ENCODE measurements around the gene ROCK2.

Gene ROCK2

GRCh38 chr2:11344342-11344955 is at the start of gene ROCK2:
TSS of gene ROCK2 (minus strand) at chr2:11344636. CDS start at chr2:11344136, 500 bp downstream.
- no peak for TF ChIP-seq CTCF (conservative IDR thresholded peaks at IDR 0.05; ENCODE audit: control insufficient read depth, insufficient read depth, low read depth, low read length)
- H3K4me3 ChIP-seq (ENCODE audit: control insufficient read depth, low read depth, low read length): peak within 1 kb of the TSS; percentile 92

GRCh38 chr2:11393711-11394236 is 49.3 kb upstream of the ROCK2 start:
- H3K4me3 ChIP-seq (ENCODE audit: control insufficient read depth, low read depth, low read length): no peak overlapping the region
- DNase-seq (ENCODE audit: low read depth): peak; percentile 54
- TF ChIP-seq CTCF (conservative IDR thresholded peaks at IDR 0.05; ENCODE audit: control insufficient read depth, insufficient read depth, low read depth, low read length): no peak

More at GRCh38 chr2:11344342-11344955, at the start of gene ROCK2:
- peak; percentile 74 for DNase-seq (ENCODE audit: low read depth)

- DNase-seq (ENCODE audit: low read depth): no peak
- TF ChIP-seq CTCF (conservative IDR thresholded peaks at IDR 0.05; ENCODE audit: control insufficient read depth, insufficient read depth, low read depth, low read length): no peak
- H3K4me3 ChIP-seq (ENCODE audit: control insufficient read depth, low read depth, low read length): no peak overlapping the region
These were observed 47.5 kb upstream of the ROCK2 start for GRCh38 chr2:11391942-11392266.

GRCh38 chr2:11390399-11390658 is 45.9 kb upstream of the ROCK2 start:
- DNase-seq (ENCODE audit: low read depth): no peak
- TF ChIP-seq CTCF (conservative IDR thresholded peaks at IDR 0.05; ENCODE audit: control insufficient read depth, insufficient read depth, low read depth, low read length): no peak
- H3K4me3 ChIP-seq (ENCODE audit: control insufficient read depth, low read depth, low read length): no peak overlapping the region

GRCh38 chr2:11389551-11390398 is 45.3 kb upstream of the ROCK2 start:
- DNase-seq (ENCODE audit: low read depth): no peak
- no peak for TF ChIP-seq CTCF (conservative IDR thresholded peaks at IDR 0.05; ENCODE audit: control insufficient read depth, insufficient read depth, low read depth, low read length)
- H3K4me3 ChIP-seq (ENCODE audit: control insufficient read depth, low read depth, low read length): no peak overlapping the region

- no peak overlapping the region for H3K4me3 ChIP-seq (ENCODE audit: control insufficient read depth, low read depth, low read length)
- no peak for DNase-seq (ENCODE audit: low read depth)
- TF ChIP-seq CTCF (conservative IDR thresholded peaks at IDR 0.05; ENCODE audit: control insufficient read depth, insufficient read depth, low read depth, low read length): no peak
These were observed 44.6 kb upstream of the ROCK2 start for GRCh38 chr2:11389052-11389420.
